Activated CD8-positive, alpha-beta memory T cell treated with anti-CD3 and anti-CD28 coated beads, Interleukin-2, amount 50 U/mL, for 1 hour (primary cell): ENCODE measurements around the gene GP1BA.
A peak's percentile ranks its signal among the peaks of the same experiment; 100 is the strongest.

Experiments used
- DNase-seq: peaks from one replicate; pipeline ENCODE4 v3.0.0-alpha.2; 2020; ENCODE audit errors: extremely low read depth

GP1BA gene

GRCh38 chr17:4931963-4932362 lies at the start of gene GP1BA:
GP1BA (plus strand) TSS chr17:4932277; CDS start chr17:4932605, 328 bp downstream.
- DNase-seq, result no peak

- no peak for DNase-seq
These were observed 47.6 kb upstream of the GP1BA start for GRCh38 chr17:4884489-4884888.

GRCh38 chr17:4886830-4887229 lies 45.2 kb upstream of the GP1BA start:
- no peak for DNase-seq

DNA sequence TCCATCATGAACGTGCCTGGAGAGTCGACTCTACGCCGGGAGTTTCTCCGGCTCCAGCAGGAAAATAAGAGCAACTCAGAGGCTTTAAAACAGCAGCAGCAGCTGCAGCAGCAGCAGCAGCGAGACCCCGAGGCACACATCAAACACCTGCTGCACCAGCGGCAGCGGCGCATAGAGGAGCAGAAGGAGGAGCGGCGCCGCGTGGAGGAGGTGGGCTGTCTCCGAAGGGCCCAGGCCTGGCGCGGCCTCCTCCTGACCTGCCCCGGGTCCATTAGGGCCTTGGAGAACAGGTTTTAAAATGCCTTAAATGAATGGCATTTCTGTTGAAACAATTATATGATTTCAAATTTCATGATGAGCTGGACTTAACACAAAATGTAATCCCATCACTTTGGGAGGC lies 44.5 kb upstream of the GP1BA start:
- no peak for DNase-seq

- no peak for DNase-seq
These were observed 40.4 kb upstream of the GP1BA start for GRCh38 chr17:4891411-4892410.

GRCh38 chr17:4892499-4893221 lies 39.4 kb upstream of the GP1BA start:
- no peak for DNase-seq

GRCh38 chr17:4893272-4893671 lies 38.8 kb upstream of the GP1BA start:
- DNase-seq, result no peak

GRCh38 chr17:4893721-4894560 lies 38.1 kb upstream of the GP1BA start:
- no peak for DNase-seq

DNA sequence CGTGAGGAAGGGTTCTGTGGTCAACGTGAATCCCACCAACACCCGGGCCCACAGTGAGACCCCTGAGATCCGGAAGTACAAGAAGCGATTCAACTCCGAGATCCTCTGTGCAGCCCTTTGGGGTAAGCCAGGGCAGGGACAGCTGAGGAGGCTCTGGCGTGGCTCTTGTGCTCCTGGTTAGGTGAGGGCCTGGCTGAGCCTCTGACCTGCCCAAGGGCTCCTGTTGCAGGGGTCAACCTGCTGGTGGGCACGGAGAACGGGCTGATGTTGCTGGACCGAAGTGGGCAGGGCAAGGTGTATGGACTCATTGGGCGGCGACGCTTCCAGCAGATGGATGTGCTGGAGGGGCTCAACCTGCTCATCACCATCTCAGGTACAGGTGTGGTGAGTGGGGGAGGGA lies 37.0 kb upstream of the GP1BA start:
- DNase-seq, result no peak

DNA sequence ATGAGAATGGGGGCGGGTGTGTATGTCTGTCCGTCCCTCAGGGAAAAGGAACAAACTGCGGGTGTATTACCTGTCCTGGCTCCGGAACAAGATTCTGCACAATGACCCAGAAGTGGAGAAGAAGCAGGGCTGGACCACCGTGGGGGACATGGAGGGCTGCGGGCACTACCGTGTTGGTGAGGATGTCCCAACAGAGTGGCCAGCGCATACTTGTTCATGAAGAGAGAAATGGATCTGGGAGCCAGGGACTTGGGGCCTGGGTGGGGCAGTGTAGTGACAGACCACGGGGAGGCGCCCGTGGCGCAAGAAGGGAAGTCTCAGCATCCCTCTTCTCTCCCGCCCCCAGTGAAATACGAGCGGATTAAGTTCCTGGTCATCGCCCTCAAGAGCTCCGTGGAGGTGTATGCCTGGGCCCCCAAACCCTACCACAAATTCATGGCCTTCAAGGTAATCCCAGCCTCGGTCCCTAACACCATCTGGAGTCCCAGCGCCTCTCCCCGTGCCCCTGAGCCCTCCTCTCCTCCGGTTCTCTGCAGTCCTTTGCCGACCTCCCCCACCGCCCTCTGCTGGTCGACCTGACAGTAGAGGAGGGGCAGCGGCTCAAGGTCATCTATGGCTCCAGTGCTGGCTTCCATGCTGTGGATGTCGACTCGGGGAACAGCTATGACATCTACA lies 36.3 kb upstream of the GP1BA start:
- DNase-seq, result no peak

DNA sequence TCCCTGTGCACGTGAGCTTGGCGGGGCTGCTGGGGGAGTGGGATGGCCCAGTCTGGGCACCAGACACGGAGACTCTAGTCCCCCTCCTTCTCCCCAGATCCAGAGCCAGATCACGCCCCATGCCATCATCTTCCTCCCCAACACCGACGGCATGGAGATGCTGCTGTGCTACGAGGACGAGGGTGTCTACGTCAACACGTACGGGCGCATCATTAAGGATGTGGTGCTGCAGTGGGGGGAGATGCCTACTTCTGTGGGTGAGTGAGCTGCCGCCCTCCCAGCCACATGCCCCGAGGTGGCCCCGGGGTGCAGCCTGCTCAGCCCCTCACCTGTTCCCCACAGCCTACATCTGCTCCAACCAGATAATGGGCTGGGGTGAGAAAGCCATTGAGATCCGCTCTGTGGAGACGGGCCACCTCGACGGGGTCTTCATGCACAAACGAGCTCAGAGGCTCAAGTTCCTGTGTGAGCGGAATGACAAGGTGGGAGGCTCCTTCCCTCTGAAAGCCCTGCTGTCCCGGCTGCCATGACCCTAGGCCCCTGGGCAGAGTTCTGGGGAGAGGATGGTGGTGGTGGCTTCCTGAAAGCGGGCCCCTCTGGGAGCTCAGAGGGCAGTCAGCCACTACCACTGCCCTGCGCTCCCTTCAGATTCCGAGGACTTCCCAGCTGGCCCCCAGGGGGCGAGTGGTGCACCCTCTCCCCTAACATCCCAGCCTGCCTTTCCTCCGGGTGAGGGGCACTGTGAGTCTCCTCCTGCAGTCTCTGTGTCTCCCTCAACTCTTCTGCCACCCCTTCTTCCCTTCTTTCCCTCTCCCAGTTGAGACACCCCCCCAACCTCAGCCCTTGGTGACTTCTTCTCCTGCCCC lies 35.5 kb upstream of the GP1BA start:
- no peak for DNase-seq

- DNase-seq, result no peak
These were observed 34.8 kb upstream of the GP1BA start for GRCh38 chr17:4897198-4897687.

- DNase-seq, result no peak
These were observed 34.3 kb upstream of the GP1BA start for GRCh38 chr17:4897785-4898184.

- no peak for DNase-seq
These were observed 33.7 kb upstream of the GP1BA start for GRCh38 chr17:4898351-4898750.

GRCh38 chr17:4898927-4899326 lies 33.1 kb upstream of the GP1BA start:
- DNase-seq, result no peak

- DNase-seq, result peak; percentile 92
These were observed 32.5 kb upstream of the GP1BA start, which contains the start of gene C17orf107 for GRCh38 chr17:4899341-4900230. C17orf107 (plus strand) TSS chr17:4899536; CDS start chr17:4899763, 227 bp downstream.

GRCh38 chr17:4900231-4901107 lies 31.6 kb upstream of the GP1BA start:
- no peak for DNase-seq

- no peak for DNase-seq
These were observed 30.9 kb upstream of the GP1BA start for GRCh38 chr17:4901108-4901647.
